HUES48 (cell line): ENCODE data around the gene ORC3.
"Not testable (repeated sequence)": the region's sequence is repeated elsewhere in the genome, so short reads cannot be mapped to it uniquely, and the experiment has no call there.

Source experiments
- H3K27ac ChIP-seq: one replicate; pipeline ENCODE4 v1.7.0; 2013; ENCODE audit warnings: low read depth, low read length, inconsistent platforms
- H3K27me3 ChIP-seq: 2 replicates; pipeline ENCODE4 v1.6.1; 2013; ENCODE audit warnings: mild to moderate bottlenecking, low read length; ENCODE audit not compliant: control insufficient read depth, insufficient read depth
- H3K36me3 ChIP-seq: 2 replicates; pipeline ENCODE4 v1.6.1; 2013; ENCODE audit warnings: low read length; ENCODE audit not compliant: control insufficient read depth, insufficient read depth
- H3K4me1 ChIP-seq: 2 replicates; pipeline ENCODE4 v1.6.1; 2013; ENCODE audit warnings: mild to moderate bottlenecking, low read length; ENCODE audit not compliant: control insufficient read depth, insufficient read depth
- H3K4me3 ChIP-seq: 2 replicates; pipeline ENCODE4 v1.5.1; 2013; ENCODE audit warnings: mild to moderate bottlenecking, low read depth, low read length
- H3K9ac ChIP-seq: 2 replicates; pipeline ENCODE4 v1.6.1; 2013; ENCODE audit warnings: mild to moderate bottlenecking, low read depth, low read length, moderate library complexity
- H3K9me3 ChIP-seq: 2 replicates; pipeline ENCODE4 v1.6.1; 2013; ENCODE audit warnings: low read length; ENCODE audit not compliant: control insufficient read depth, insufficient read depth

The ORC3 gene

GRCh38 chr6:87606199-87606598 is 16.3 kb downstream of the ORC3 start:
- peaks cover 67% of the 10 kb centered on the region for H3K36me3 ChIP-seq
- H3K4me1 ChIP-seq: peaks cover 21% of the 10 kb centered on the region
- no peak overlapping the region for H3K9ac ChIP-seq
- no peaks in the 10 kb centered on the region for H3K27me3 ChIP-seq
- H3K27ac ChIP-seq: no peak overlapping the region
- H3K4me3 ChIP-seq: no peak overlapping the region
- no peaks in the 10 kb centered on the region for H3K9me3 ChIP-seq

GRCh38 chr6:87608802-87609201 is 18.9 kb downstream of the ORC3 start:
- Histone ChIP-seq H3K27ac (no peak overlapping the region), H3K4me3 (no peak overlapping the region), H3K27me3 (no peaks in the 10 kb centered on the region), H3K9ac (no peak overlapping the region), H3K36me3 (peaks cover 75% of the 10 kb centered on the region), H3K9me3 (no peaks in the 10 kb centered on the region), H3K4me1 (peaks cover 12% of the 10 kb centered on the region)

- not testable (repeated sequence) for H3K9ac ChIP-seq, H3K27me3 ChIP-seq, H3K9me3 ChIP-seq, H3K4me3 ChIP-seq, H3K4me1 ChIP-seq, H3K27ac ChIP-seq
- H3K36me3 ChIP-seq: peaks cover 85% of the 10 kb centered on the region
Measured at GRCh38 chr6:87613018-87613417, 23.1 kb downstream of the ORC3 start.

GRCh38 chr6:87617405-87617804 is 27.5 kb downstream of the ORC3 start:
- Histone ChIP-seq H3K9me3 (no peaks in the 10 kb centered on the region), H3K36me3 (peaks cover 86% of the 10 kb centered on the region), H3K4me3 (no peak overlapping the region), H3K4me1 (no peaks in the 10 kb centered on the region), H3K27me3 (no peaks in the 10 kb centered on the region), H3K9ac (no peak overlapping the region), H3K27ac (no peak overlapping the region)

GRCh38 chr6:87618531-87618930 is 28.6 kb downstream of the ORC3 start:
- H3K4me3 ChIP-seq: no peak overlapping the region
- H3K36me3 ChIP-seq: peaks cover 85% of the 10 kb centered on the region
- no peak overlapping the region for H3K9ac ChIP-seq
- H3K4me1 ChIP-seq: no peaks in the 10 kb centered on the region
- no peaks in the 10 kb centered on the region for H3K27me3 ChIP-seq
- no peak overlapping the region for H3K27ac ChIP-seq
- no peaks in the 10 kb centered on the region for H3K9me3 ChIP-seq

GRCh38 chr6:87623248-87623647 is 33.3 kb downstream of the ORC3 start:
- Histone ChIP-seq H3K36me3 (peaks cover 60% of the 10 kb centered on the region), H3K9ac (no peak overlapping the region), H3K4me1 (no peaks in the 10 kb centered on the region), H3K9me3 (no peaks in the 10 kb centered on the region), H3K27ac (no peak overlapping the region), H3K27me3 (no peaks in the 10 kb centered on the region), H3K4me3 (no peak overlapping the region)

GRCh38 chr6:87628424-87628823 is 38.5 kb downstream of the ORC3 start:
- Histone ChIP-seq H3K4me3 (no peak overlapping the region), H3K27ac (no peak overlapping the region), H3K9me3 (no peaks in the 10 kb centered on the region), H3K9ac (no peak overlapping the region), H3K27me3 (no peaks in the 10 kb centered on the region), H3K36me3 (peaks cover 49% of the 10 kb centered on the region), H3K4me1 (no peaks in the 10 kb centered on the region)

- no peak overlapping the region for H3K27ac ChIP-seq
- H3K4me3 ChIP-seq: no peak overlapping the region
- H3K27me3 ChIP-seq: no peaks in the 10 kb centered on the region
- no peak overlapping the region for H3K9ac ChIP-seq
- peaks cover 47% of the 10 kb centered on the region for H3K36me3 ChIP-seq
- H3K4me1 ChIP-seq: no peaks in the 10 kb centered on the region
- H3K9me3 ChIP-seq: no peaks in the 10 kb centered on the region
Measured at GRCh38 chr6:87628881-87629280, 38.9 kb downstream of the ORC3 start.

- Histone ChIP-seq H3K27ac (no peak overlapping the region), H3K9me3 (no peaks in the 10 kb centered on the region), H3K27me3 (no peaks in the 10 kb centered on the region), H3K9ac (no peak overlapping the region), H3K4me1 (no peaks in the 10 kb centered on the region), H3K36me3 (peaks cover 56% of the 10 kb centered on the region), H3K4me3 (no peak overlapping the region)
Measured at GRCh38 chr6:87630746-87631145, 40.8 kb downstream of the ORC3 start.

GRCh38 chr6:87633851-87634250 is 43.9 kb downstream of the ORC3 start:
- no peak overlapping the region for H3K27ac ChIP-seq
- no peaks in the 10 kb centered on the region for H3K27me3 ChIP-seq
- no peak overlapping the region for H3K9ac ChIP-seq
- H3K36me3 ChIP-seq: peaks cover 71% of the 10 kb centered on the region
- H3K4me3 ChIP-seq: no peak overlapping the region
- no peaks in the 10 kb centered on the region for H3K9me3 ChIP-seq
- no peaks in the 10 kb centered on the region for H3K4me1 ChIP-seq

- H3K36me3 ChIP-seq: peaks cover 67% of the 10 kb centered on the region
Measured at GRCh38 chr6:87636315-87636714, 46.4 kb downstream of the ORC3 start.

GRCh38 chr6:87637106-87637505 is 47.2 kb downstream of the ORC3 start:
- H3K9ac ChIP-seq: no peak overlapping the region

More at GRCh38 chr6:87636315-87636714, 46.4 kb downstream of the ORC3 start:
- no peaks in the 10 kb centered on the region for H3K27me3 ChIP-seq
- H3K4me1 ChIP-seq: no peaks in the 10 kb centered on the region
- no peak overlapping the region for H3K9ac ChIP-seq
- no peak overlapping the region for H3K4me3 ChIP-seq
- H3K27ac ChIP-seq: no peak overlapping the region
- H3K9me3 ChIP-seq: no peaks in the 10 kb centered on the region

More at GRCh38 chr6:87637106-87637505, 47.2 kb downstream of the ORC3 start:
- H3K4me3 ChIP-seq: no peak overlapping the region
- no peak overlapping the region for H3K27ac ChIP-seq
- no peaks in the 10 kb centered on the region for H3K27me3 ChIP-seq
- H3K9me3 ChIP-seq: no peaks in the 10 kb centered on the region
- peaks cover 64% of the 10 kb centered on the region for H3K36me3 ChIP-seq
- no peaks in the 10 kb centered on the region for H3K4me1 ChIP-seq
